GM19372 (cell line): ENCODE results near the gene TRDN.
"Not testable (repeated sequence)": the region's sequence is repeated elsewhere in the genome, so short reads cannot be mapped to it uniquely, and the experiment has no call there.

Experiments
- ATAC-seq: cut with Tn5 transposase; IDR thresholded peaks from one replicate; pipeline ENCODE4 v1.9.1; 2021; ENCODE audit warnings: mild to moderate bottlenecking, low read depth, moderate library complexity; ENCODE audit not compliant: unreplicated experiment

Gene TRDN

GRCh38 chr6:123564361-123564760 is 72.4 kb downstream of the TRDN start:
- no peak for ATAC-seq

GRCh38 chr6:123562677-123563076 is 74.1 kb downstream of the TRDN start:
- ATAC-seq, result no peak

- ATAC-seq, result no peak
These were observed 74.5 kb downstream of the TRDN start for GRCh38 chr6:123562264-123562663.

- ATAC-seq, result not testable (repeated sequence)
These were observed 76.9 kb downstream of the TRDN start for GRCh38 chr6:123559816-123560215.

- ATAC-seq, result not testable (repeated sequence)
These were observed 79.3 kb downstream of the TRDN start for GRCh38 chr6:123557474-123557873.

- no peak for ATAC-seq
These were observed 84.6 kb downstream of the TRDN start for GRCh38 chr6:123551939-123552707.

- no peak for ATAC-seq
These were observed 86.6 kb downstream of the TRDN start for GRCh38 chr6:123550052-123550617.

- no peak for ATAC-seq
These were observed 87.3 kb downstream of the TRDN start for GRCh38 chr6:123549476-123549875.

GRCh38 chr6:123547216-123547978 is 89.4 kb downstream of the TRDN start:
- no peak for ATAC-seq

GRCh38 chr6:123546537-123546936 is 90.2 kb downstream of the TRDN start:
- no peak for ATAC-seq

- no peak for ATAC-seq
These were observed 95.3 kb downstream of the TRDN start for GRCh38 chr6:123541462-123541861.

- no peak for ATAC-seq
These were observed 102.7 kb downstream of the TRDN start for GRCh38 chr6:123533862-123534648.

- no peak for ATAC-seq
These were observed 106.9 kb downstream of the TRDN start for GRCh38 chr6:123529843-123530242.

- no peak for ATAC-seq
These were observed 107.7 kb downstream of the TRDN start for GRCh38 chr6:123529058-123529457.

GRCh38 chr6:123527406-123527805 is 109.3 kb downstream of the TRDN start:
- ATAC-seq, result no peak

- ATAC-seq, result no peak
These were observed 110.6 kb downstream of the TRDN start for GRCh38 chr6:123526128-123526527.

- no peak for ATAC-seq
These were observed 112.0 kb downstream of the TRDN start for GRCh38 chr6:123524781-123525180.

GRCh38 chr6:123520217-123520616 is 116.5 kb downstream of the TRDN start:
- no peak for ATAC-seq

- no peak for ATAC-seq
These were observed 117.6 kb downstream of the TRDN start for GRCh38 chr6:123519189-123519505.

GRCh38 chr6:123518441-123519188 is 118.1 kb downstream of the TRDN start:
- no peak for ATAC-seq
